Right hindlimb (tissue), 1 donor: ENCODE measurements around the gene FGGY.

ENCODE experiments used
- DNase-seq: peaks from one replicate; pipeline ENCODE4 v3.0.0-alpha.2; 2018

The FGGY gene

DNA sequence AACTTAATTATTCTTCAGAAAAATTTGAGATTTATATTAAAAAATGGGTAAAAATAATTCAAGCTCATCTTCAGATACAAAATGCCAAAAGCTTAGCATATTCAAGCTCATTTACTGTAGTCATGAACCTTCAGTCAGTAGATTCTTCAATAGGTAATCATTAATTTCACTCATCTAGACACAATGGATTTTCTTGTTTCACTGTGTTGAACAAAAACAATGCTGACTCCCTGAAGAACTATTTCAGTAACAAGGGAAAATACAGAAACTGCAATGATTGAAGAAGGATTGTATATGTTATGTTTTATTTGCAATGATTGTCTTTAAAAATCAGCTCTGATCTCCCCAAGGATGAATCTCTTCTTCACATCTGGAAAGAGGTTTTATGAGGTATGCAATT, 508.7 kb downstream of the FGGY start:
- DNase-seq, result no peak
